Measurements from ENCODE around the gene FBRSL1. TPM values are rescaled to one million over a fixed set of nuclear protein-coding genes. Genes with fewer than 3 reads are reported as not detected.

The FBRSL1 gene
- total and polyA plus RNA-seq, 2 donors from 2014 or later, result 23.8 to 44.7 TPM

DNA sequence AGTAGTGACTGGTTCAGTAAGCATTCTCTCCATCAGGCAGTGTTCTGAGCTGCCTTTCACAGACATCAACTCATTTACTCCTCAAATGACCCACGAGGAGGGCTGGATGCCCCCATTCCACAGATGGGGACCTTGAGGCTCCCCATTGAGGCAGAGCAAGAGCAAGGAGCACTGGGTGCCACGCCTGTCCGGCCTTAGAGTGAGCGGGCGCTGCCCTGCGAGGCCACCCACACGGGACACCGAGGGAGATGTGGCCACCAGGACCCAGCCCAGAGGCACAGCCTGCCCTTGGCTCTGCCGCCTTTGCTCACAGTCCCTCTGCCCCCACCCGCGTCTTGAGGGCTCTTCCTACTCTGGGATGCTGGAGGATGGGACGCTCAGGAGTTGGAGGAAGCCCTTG lies 3.0 kb downstream of the FBRSL1 start:
- Histone ChIP-seq H3K27me3 (ENCODE audit: control insufficient read depth, insufficient read depth, low read length) (no peaks in the 10 kb centered on the region), H3K27ac (ENCODE audit: low read depth in 2 of 2, low read length in 2 of 2) (no peak overlapping the region)
- FAIRE-seq, result no peak

DNA sequence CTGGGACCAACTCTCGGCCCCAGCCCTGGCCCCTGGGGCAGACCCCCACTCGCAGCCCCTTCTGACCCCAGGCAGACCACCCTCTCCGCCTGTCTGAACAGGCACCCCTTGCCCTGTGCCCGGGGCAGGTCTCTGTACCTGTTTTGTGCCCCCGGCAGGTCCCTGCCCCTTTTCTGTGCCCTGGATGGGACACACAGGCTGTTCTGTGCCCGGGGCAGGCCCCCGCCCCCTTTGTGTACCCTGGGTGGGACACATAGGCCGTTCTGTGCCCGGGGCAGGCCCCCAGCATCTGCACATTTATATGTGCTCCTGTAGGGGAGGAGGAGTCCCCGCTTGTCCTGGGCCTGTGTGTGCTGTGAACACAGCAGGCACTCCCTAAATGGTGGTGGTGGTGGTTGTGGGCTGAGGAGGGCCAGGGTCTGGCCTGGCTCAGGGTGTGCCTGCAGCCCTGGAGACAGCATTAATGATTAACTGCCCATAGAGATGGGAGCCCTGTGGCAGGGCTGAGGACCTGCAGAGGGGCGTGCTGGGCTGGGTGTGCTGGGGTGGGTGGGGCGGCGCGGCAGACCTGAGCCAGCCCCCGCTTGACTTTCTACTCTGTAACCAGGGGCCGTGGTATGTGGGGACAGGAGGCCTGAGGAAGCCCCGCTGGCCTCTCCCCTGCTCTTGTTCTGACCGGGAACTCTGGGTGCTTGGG lies 3.7 kb downstream of the FBRSL1 start:
- Histone ChIP-seq H3K4me3 (ENCODE audit: low read length in 3 of 3) (no peak overlapping the region), H3K36me3 (ENCODE audit: control insufficient read depth in 2 of 3, insufficient read depth in 3 of 3, low read length in 3 of 3) (no peaks in the 10 kb centered on the region), H3K9me3 (ENCODE audit: control insufficient read depth in 2 of 3, insufficient read depth in 1 of 3, low read length in 3 of 3) (no peaks in the 10 kb centered on the region), H3K27ac (ENCODE audit: low read depth in 2 of 2, low read length in 2 of 2) (no peak overlapping the region), H3K4me1 (ENCODE audit: control insufficient read depth in 2 of 3, insufficient read depth in 2 of 3, low read depth in 1 of 3, low read length in 3 of 3) (peaks cover 0 to 59% (median 53%) of the 10 kb centered on the region in 3 donors), H3K27me3 (ENCODE audit: control insufficient read depth, insufficient read depth, low read length) (no peaks in the 10 kb centered on the region), H3K9ac (ENCODE audit: low read length in 3 of 3) (no peak overlapping the region)
- intact Hi-C loops (cut with DNase I), result no loop called here
- DNase-seq, result peak in 3 of 5 donors; percentile 71 to 79 (median 72)
- FAIRE-seq, result no peak
- TF ChIP-seq, protein P1, sequence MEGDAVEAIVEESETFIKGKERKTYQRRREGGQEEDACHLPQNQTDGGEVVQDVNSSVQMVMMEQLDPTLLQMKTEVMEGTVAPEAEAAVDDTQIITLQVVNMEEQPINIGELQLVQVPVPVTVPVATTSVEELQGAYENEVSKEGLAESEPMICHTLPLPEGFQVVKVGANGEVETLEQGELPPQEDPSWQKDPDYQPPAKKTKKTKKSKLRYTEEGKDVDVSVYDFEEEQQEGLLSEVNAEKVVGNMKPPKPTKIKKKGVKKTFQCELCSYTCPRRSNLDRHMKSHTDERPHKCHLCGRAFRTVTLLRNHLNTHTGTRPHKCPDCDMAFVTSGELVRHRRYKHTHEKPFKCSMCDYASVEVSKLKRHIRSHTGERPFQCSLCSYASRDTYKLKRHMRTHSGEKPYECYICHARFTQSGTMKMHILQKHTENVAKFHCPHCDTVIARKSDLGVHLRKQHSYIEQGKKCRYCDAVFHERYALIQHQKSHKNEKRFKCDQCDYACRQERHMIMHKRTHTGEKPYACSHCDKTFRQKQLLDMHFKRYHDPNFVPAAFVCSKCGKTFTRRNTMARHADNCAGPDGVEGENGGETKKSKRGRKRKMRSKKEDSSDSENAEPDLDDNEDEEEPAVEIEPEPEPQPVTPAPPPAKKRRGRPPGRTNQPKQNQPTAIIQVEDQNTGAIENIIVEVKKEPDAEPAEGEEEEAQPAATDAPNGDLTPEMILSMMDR (IDR thresholded peaks at IDR 0.05; ENCODE audit: borderline replicate concordance, extremely low read depth, insufficient read depth), result no peak

More for the DNA sequence above, 3.0 kb downstream of the FBRSL1 start:
- intact Hi-C loops (cut with DNase I), result no loop called here
- Histone ChIP-seq H3K9me3 (ENCODE audit: control insufficient read depth in 2 of 3, insufficient read depth in 1 of 3, low read length in 3 of 3) (no peaks in the 10 kb centered on the region), H3K4me1 (ENCODE audit: control insufficient read depth in 2 of 3, insufficient read depth in 2 of 3, low read depth in 1 of 3, low read length in 3 of 3) (peaks cover 0 to 57% (median 53%) of the 10 kb centered on the region in 3 donors), H3K4me3 (ENCODE audit: low read length in 3 of 3) (peak overlapping the region in 1 of 3 donors; percentile 40), H3K36me3 (ENCODE audit: control insufficient read depth in 2 of 3, insufficient read depth in 3 of 3, low read length in 3 of 3) (no peaks in the 10 kb centered on the region), H3K9ac (ENCODE audit: low read length in 3 of 3) (no peak overlapping the region)
- TF ChIP-seq, protein P1 (IDR thresholded peaks at IDR 0.05; ENCODE audit: borderline replicate concordance, extremely low read depth, insufficient read depth), result no peak
- DNase-seq, result no peak

DNA sequence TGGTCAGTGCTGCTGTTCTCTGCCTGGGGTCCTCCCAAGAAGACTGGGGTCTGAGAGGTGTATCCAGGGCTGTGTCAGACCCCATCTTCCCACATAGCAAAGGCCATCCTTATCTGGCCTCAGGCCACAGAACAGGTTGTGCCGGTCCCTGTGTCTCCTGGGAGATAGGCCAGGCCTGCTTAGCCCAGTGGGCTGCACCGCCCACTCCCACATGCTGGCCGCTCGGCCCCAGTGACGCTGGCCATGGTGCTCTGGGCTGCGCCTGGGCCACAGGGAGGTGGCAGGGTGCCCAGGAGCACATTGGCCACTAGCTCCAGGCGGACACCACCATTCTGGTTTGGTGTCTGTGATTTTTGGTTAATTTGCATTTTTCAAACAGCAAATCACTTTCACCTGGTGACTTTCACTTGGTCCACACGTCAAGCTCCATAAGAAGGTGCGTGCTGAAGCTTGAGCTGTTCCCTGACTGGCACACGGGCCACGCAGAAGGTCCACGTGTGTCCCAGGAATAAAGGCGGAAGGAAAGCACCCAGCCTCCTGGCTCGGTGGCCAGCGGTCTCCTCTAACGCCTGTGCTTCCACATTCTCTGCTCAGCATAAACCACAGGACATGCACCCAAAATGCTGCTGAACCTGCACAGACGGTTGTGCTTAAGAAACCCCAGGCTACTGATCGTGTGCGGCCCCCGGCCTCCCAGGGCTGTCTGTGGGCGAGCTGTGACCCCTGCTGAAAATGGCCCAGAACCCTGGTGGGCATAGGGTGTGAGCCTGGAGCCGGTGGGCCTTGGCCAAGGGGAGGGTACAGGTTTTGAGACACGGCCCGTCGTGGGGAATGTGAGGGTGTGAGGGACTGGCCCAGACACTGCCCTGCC lies 4.6 kb downstream of the FBRSL1 start:
- peaks cover 0 to 68% (median 53%) of the 10 kb centered on the region in 3 donors for H3K4me1 ChIP-seq (ENCODE audit: control insufficient read depth in 2 of 3, insufficient read depth in 2 of 3, low read depth in 1 of 3, low read length in 3 of 3)
- intact Hi-C loops (cut with DNase I), result no loop called here
- peak overlapping the region in 1 of 3 donors; percentile 2 for H3K9ac ChIP-seq (ENCODE audit: low read length in 3 of 3)
- no peak overlapping the region for H3K4me3 ChIP-seq (ENCODE audit: low read length in 3 of 3)
- TF ChIP-seq, protein P1 (IDR thresholded peaks at IDR 0.05; ENCODE audit: borderline replicate concordance, extremely low read depth, insufficient read depth), result no peak
- DNase-seq (no peak), FAIRE-seq (no peak)
- H3K27ac ChIP-seq (ENCODE audit: low read depth in 2 of 2, low read length in 2 of 2), result peak overlapping the region; percentile 2 to 57
- no peaks in the 10 kb centered on the region for H3K9me3 ChIP-seq (ENCODE audit: control insufficient read depth in 2 of 3, insufficient read depth in 1 of 3, low read length in 3 of 3)
- no peaks in the 10 kb centered on the region for H3K27me3 ChIP-seq (ENCODE audit: control insufficient read depth, insufficient read depth, low read length)
- no peaks in the 10 kb centered on the region for H3K36me3 ChIP-seq (ENCODE audit: control insufficient read depth in 2 of 3, insufficient read depth in 3 of 3, low read length in 3 of 3)
